Heart left ventricle (tissue), 13 donors: Measurements from ENCODE around the gene SORCS1.

ENCODE experiments used
- CTCF ChIP-seq, 12 donors: fragments of 200-600 bp; sonication (generic) in 4 of 12; IDR thresholded peaks; one replicate each; pipeline versions ENCODE4 v1.5.0 to v1.8.0; 2018 to 2022; ENCODE audit warnings: antibody characterized with exemption in 12 of 12, mild to moderate bottlenecking in 5 of 12
- POLR2A ChIP-seq, 2 donors: fragments of 450-650 bp; IDR thresholded peaks; one replicate each; pipeline ENCODE4 v1.6.1; 2017; ENCODE audit warnings: antibody characterized with exemption in 2 of 2, mild to moderate bottlenecking in 2 of 2, moderate library complexity in 2 of 2
- donor health status: ischemic (EF 13 %, LVEDD 7.1; RV severe dilation, severe dysfunction).
- donor health status: DM: no; HTN: yes; CAD: no.
- donor health status: DM: no; HTN: no; CAD: no.
- donor health status: ischemic (EF 25% LVEDD 6.9; RV normal size, moderate dysfunction).
- donor health status: ischemic (EF 25% LVEDD 5.7; RV mildly dilated, moderate dysfunction).
- donor health status: ischemic (EF 35%, LVEDD 5.7; RV mildly dilated, moderate dysfunction).
- donor health status: nonischemic (EF 11% LVEDD 7.7; RV severe dilation, severe dysfunction).
- donor health status: DM: yes; HTN: yes; CAD: no.
- donor health status: PGD.
- donor health status: ischemic (EF 29% LVEDD 5.4; RV normal size, mild dysfunction).
- donor health status: nonischemic (EF 23%, LVEDD 6.1; RV moderate dilation, normal function).

- TF ChIP-seq POLR2A (IDR thresholded peaks at IDR 0.05) = no peak
- no peak for TF ChIP-seq CTCF (IDR thresholded peaks at IDR 0.05)
Observed at GRCh38 chr10:106648534-106649481, 515.7 kb downstream of the SORCS1 start.
